ENCODE data around the gene KLHL30. TPM values are rescaled to one million over a fixed set of nuclear protein-coding genes. Genes with fewer than 3 reads are reported as not detected.

Gene KLHL30
- total RNA-seq, 2 experiments from 2014 or later = 0.09 to 1.9 TPM

DNA sequence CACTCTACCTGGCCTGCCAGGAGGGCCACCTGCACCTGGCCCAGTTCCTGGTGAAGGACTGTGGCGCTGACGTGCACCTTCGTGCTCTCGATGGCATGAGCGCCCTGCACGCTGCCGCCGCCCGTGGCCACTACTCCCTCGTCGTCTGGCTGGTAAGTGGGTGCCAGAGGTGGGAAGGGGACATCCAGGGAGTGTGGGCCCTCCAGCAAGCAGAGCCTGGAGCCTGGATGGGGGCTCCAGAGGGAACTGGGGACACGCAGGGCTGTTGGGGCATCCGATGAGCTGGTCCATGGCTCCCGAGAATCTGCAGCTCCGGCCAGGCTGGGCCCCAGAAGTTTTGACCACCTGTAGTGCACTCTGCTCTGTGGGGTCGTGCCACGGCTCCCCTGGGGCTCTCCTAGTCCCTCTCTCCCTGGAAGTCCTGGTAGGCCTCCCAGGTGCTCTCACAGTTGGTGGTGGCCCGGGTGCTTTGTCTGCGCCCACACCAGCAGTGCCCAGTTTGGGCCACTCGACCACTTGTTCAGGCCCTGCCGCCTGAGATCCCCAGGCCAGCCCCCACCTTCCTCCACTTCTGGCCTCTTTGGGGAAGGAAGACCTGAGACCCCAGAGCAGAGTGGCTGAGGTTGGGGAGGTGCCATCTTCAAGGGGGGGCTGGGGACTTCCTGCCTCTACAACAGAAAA lies 33.6 kb upstream of the KLHL30 start:
- no TSS peak for BruUV-seq (replicated peaks)
- no peak for DNase-seq (ENCODE audit: low spot score)
- Histone ChIP-seq H3K36me3 (ENCODE audit: insufficient read depth, low read length) (no peaks in the 10 kb centered on the region), H3K4me3 (ENCODE audit: low read depth, low read length, poor library complexity, severe bottlenecking) (no peak overlapping the region), H3K9me3 (ENCODE audit: low read length) (no peaks in the 10 kb centered on the region), H2AFZ (ENCODE audit: low read length) (no peak overlapping the region), H3K79me2 (ENCODE audit: insufficient read depth, low read depth, low read length) (no peaks in the 10 kb centered on the region), H3K27ac (ENCODE audit: low read depth, low read length, poor library complexity, severe bottlenecking) (no peak overlapping the region), H3K4me1 (ENCODE audit: insufficient read depth, low read length, poor library complexity, severe bottlenecking) (peaks cover 47% of the 10 kb centered on the region), H3K9me2 (ENCODE audit: insufficient read depth, low read length) (no peaks in the 10 kb centered on the region), H3K4me2 (ENCODE audit: low read length) (no peak overlapping the region), H4K20me1 (ENCODE audit: insufficient read depth, low read length) (no peaks in the 10 kb centered on the region)
- intact Hi-C loops (cut with micrococcal nuclease; ENCODE audit: unreplicated experiment) = loop anchor here (5.0 kb wide), 3 partner anchors 137 to 433 kb away; partner anchors contain the start of gene HES6
- ChIA-PET CTCF (ENCODE audit: unreplicated experiment) (no interaction called here), POLR2A (no interaction called here)
- no peak for TF ChIP-seq EZH2phosphoT487 (IDR thresholded peaks at IDR 0.05; ENCODE audit: borderline replicate concordance, low read depth, low read length)
- TF ChIP-seq, protein P1, sequence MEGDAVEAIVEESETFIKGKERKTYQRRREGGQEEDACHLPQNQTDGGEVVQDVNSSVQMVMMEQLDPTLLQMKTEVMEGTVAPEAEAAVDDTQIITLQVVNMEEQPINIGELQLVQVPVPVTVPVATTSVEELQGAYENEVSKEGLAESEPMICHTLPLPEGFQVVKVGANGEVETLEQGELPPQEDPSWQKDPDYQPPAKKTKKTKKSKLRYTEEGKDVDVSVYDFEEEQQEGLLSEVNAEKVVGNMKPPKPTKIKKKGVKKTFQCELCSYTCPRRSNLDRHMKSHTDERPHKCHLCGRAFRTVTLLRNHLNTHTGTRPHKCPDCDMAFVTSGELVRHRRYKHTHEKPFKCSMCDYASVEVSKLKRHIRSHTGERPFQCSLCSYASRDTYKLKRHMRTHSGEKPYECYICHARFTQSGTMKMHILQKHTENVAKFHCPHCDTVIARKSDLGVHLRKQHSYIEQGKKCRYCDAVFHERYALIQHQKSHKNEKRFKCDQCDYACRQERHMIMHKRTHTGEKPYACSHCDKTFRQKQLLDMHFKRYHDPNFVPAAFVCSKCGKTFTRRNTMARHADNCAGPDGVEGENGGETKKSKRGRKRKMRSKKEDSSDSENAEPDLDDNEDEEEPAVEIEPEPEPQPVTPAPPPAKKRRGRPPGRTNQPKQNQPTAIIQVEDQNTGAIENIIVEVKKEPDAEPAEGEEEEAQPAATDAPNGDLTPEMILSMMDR (conservative IDR thresholded peaks at IDR 0.05; ENCODE audit: low read length) = no peak

DNA sequence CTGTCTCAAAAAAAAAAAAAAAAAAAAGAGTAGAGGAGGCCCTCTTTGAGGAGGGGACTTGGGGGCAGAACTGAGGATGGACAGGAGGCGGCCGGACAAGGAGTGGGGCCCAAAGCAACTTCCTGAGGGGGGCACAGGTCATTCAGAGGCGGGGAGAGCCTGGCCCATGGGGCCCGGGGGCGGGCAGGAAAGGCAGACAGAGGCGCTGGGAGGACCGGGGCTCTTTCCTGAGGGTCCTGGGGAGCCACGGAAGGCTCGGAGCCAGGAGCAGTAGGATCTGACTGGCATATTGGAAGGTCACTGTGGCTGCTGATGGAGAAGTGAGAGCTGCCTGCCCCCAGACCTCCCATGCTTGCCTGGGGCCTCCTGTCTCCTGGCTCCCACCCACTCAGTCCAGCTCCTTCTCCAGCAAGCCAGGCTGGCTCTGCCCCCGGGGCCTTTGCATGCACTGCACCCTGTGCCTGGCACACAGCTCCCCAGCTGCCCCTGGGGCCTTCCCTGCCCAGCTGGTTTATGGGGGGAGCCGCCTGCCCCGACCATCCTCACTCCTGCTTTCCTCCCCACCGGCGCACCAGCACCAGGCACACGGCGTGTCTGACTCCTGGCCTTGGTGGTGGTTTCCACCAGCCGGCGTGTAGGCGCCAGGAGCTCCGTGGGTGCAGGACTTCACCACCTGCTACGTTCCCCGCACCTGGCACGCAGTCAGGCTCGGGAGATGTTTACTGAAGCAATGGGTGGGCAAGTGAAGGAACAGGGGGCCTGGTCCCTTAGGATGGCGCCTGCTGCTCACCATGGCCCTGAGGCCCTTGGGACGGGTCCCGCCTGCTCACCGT lies 32.7 kb upstream of the KLHL30 start:
- Histone ChIP-seq H3K4me1 (ENCODE audit: insufficient read depth, low read length, poor library complexity, severe bottlenecking) (peaks cover 48% of the 10 kb centered on the region), H2AFZ (ENCODE audit: low read length) (no peak overlapping the region), H3K9me2 (ENCODE audit: insufficient read depth, low read length) (no peaks in the 10 kb centered on the region), H3K4me2 (ENCODE audit: low read length) (no peak overlapping the region), H4K20me1 (ENCODE audit: insufficient read depth, low read length) (no peaks in the 10 kb centered on the region), H3K79me2 (ENCODE audit: insufficient read depth, low read depth, low read length) (no peaks in the 10 kb centered on the region), H3K36me3 (ENCODE audit: insufficient read depth, low read length) (no peaks in the 10 kb centered on the region), H3K4me3 (ENCODE audit: low read depth, low read length, poor library complexity, severe bottlenecking) (no peak overlapping the region), H3K27ac (ENCODE audit: low read depth, low read length, poor library complexity, severe bottlenecking) (no peak overlapping the region), H3K9me3 (ENCODE audit: low read length) (no peaks in the 10 kb centered on the region)
- POLR2A ChIA-PET = interaction anchor here (0.5 to 1.2 kb wide), 2 partner anchors 33 to 319 kb away, joined by 3 to 6 read pairs; partner anchors contain the start of gene KLHL30
- intact Hi-C loops (cut with micrococcal nuclease; ENCODE audit: unreplicated experiment) = loop anchor here (2.0 to 5.0 kb wide), 4 partner anchors 137 to 433 kb away; partner anchors contain the start of genes HES6 and UBE2F
- TF ChIP-seq EZH2phosphoT487 (IDR thresholded peaks at IDR 0.05; ENCODE audit: borderline replicate concordance, low read depth, low read length) = no peak
- TF ChIP-seq, protein P1 (conservative IDR thresholded peaks at IDR 0.05; ENCODE audit: low read length) = no peak
- no peak for DNase-seq (ENCODE audit: low spot score)
- CTCF ChIA-PET (ENCODE audit: unreplicated experiment) = no interaction called here
- no TSS peak for BruUV-seq (replicated peaks)
